Naive B cell (primary cell): ENCODE measurements around the gene SERPINE2. TPM values are rescaled to one million over a fixed set of nuclear protein-coding genes. Genes with fewer than 3 reads are reported as not detected.
A peak's percentile ranks its signal among the peaks of the same experiment; 100 is the strongest.

Experiments used
- ATAC-seq, 2 donors: fragments of 150-1000 bp; cut with Tn5 transposase; 2 replicates each; pipeline ENCODE4 v1.10.0; 2021; ENCODE audit warnings: low read depth in 2 of 2, mild to moderate bottlenecking in 2 of 2, moderate library complexity in 2 of 2
- DNase-seq: peaks from one replicate; pipeline ENCODE4 v3.0.0; 2022
- H3K27ac Mint-ChIP-seq, 6 donors: one replicate each; pipeline ENCODE4 v1.8.0; 2020 to 2022; ENCODE audit warnings: mild to moderate bottlenecking in 6 of 6, mixed read lengths in 6 of 6, moderate library complexity in 5 of 6, inconsistent platforms in 2 of 6
- H3K27me3 Mint-ChIP-seq, 3 donors: one replicate each; pipeline ENCODE4 v1.8.0; 2021 to 2022; ENCODE audit warnings: mixed read lengths in 3 of 3, mild to moderate bottlenecking in 1 of 3
- H3K36me3 Mint-ChIP-seq, 2 donors: one replicate each; pipeline ENCODE4 v1.8.0; 2020 to 2022; ENCODE audit warnings: mixed read lengths in 2 of 2, inconsistent platforms in 1 of 2, mild to moderate bottlenecking in 1 of 2
- H3K4me1 Mint-ChIP-seq, 3 donors: one replicate each; pipeline ENCODE4 v1.8.0; 2020 to 2022; ENCODE audit warnings: mixed read lengths in 3 of 3, inconsistent platforms in 1 of 3, mild to moderate bottlenecking in 1 of 3, moderate library complexity in 1 of 3
- H3K4me3 Mint-ChIP-seq, 8 donors: one replicate each; pipeline ENCODE4 v1.8.0; 2020 to 2022; ENCODE audit warnings: mild to moderate bottlenecking in 8 of 8, mixed read lengths in 8 of 8, moderate library complexity in 8 of 8, inconsistent platforms in 2 of 8
- H3K9me3 Mint-ChIP-seq, 7 donors: one replicate each; pipeline ENCODE4 v1.8.0; 2020 to 2022; ENCODE audit warnings: mixed read lengths in 7 of 7, mild to moderate bottlenecking in 5 of 7, inconsistent platforms in 2 of 7, moderate library complexity in 1 of 7
- polyA plus RNA-seq, 6 donors: library from polyadenylated mRNA; unstranded; fragments of 300-500 nt; fragmentation: Illumina TruSeq; gene quantifications; one replicate each; pipeline ENCODE4 v1.2.3, GENCODE V29; 2021; ENCODE audit warnings: low read depth in 6 of 6

Gene SERPINE2
- polyA plus RNA-seq, 6 donors from 2014 or later = 1.6 to 6.1 (median 3.4) TPM

DNA sequence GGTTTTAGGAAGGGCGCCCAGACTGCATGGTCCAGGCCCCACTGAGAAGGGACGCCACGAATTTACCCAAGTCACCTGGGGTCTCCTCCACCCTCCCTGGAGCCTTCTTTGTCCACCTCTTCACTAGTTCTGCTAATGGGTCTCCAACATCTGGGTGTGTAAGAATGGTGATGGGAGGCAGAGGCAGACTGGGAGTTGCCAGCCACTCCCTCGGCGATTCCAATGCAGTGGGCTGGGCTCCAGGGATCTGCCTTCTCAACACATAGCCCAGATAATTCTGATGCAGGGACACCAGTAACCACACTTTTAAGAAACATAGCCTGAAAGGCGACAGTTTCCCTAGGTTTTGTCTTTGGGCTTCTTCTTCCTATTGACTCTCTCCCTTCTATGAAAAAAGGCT is 42.7 kb downstream of the SERPINE2 start:
- DNase-seq = no peak

DNA sequence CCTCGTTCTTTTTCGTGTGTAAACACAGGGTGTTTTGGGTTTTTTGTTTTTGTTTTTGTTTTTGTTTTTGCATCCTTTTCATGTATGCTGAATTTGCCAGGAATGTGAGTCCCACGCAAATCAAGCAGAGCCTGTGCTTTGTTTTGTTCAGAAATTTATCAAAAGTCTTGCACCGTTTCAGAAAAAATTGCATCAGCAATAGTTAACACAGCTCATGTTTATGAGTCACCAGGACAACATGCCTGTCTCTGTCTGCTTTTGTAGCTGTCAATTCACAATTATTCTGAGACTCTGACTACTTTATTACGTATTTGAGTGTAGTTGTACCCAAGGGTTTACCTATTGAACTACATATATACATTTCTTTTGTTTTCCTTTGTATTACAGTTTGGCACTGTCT is 43.5 kb downstream of the SERPINE2 start:
- ATAC-seq (no peak), DNase-seq (no peak)
- Mint-ChIP-seq H3K4me3 (no peak overlapping the region), H3K4me1 (peaks cover 0 to 6% (median 0%) of the 10 kb centered on the region in 3 donors), H3K27ac (no peak overlapping the region), H3K27me3 (no peaks in the 10 kb centered on the region), H3K36me3 (no peaks in the 10 kb centered on the region), H3K9me3 (no peaks in the 10 kb centered on the region)

More for the DNA sequence above, 42.7 kb downstream of the SERPINE2 start:
- H3K4me3 Mint-ChIP-seq = no peak overlapping the region
- no peaks in the 10 kb centered on the region for H3K36me3 Mint-ChIP-seq
- peaks cover 0 to 6% (median 0%) of the 10 kb centered on the region in 3 donors for H3K4me1 Mint-ChIP-seq
- H3K27me3 Mint-ChIP-seq = no peaks in the 10 kb centered on the region
- H3K27ac Mint-ChIP-seq = no peak overlapping the region
- no peaks in the 10 kb centered on the region for H3K9me3 Mint-ChIP-seq
- no peak for ATAC-seq

DNA sequence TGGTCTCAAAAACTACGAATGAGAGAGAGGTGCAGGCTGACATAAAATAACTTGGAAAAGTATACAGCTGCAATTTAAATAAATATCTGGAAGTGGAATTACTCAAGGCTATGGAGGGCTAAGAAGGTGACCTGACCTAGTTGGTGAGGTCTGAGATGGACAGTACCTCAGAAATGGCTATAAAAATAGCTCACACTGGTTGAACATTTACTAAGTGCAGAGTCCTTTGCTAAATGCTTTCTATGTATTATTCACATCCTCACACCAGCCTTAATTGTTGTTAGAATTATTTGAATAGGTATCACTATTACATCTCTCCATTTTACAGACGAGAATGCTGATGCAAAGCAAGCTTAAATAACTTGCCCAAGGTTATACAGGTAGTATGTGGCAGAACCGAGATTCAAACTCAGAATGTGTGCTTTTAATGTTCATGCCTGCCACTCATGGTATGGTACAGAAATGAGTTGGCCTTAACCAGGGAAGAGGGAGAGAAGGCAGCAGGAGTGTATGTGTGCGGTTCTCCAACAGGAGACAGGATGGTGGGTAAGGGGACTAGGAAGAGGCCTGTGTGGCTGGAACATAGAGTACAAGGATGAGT is 44.4 kb downstream of the SERPINE2 start:
- Mint-ChIP-seq H3K27me3 (peaks cover 0 to 3% (median 0%) of the 10 kb centered on the region in 3 donors), H3K27ac (no peak overlapping the region), H3K9me3 (no peaks in the 10 kb centered on the region), H3K4me1 (peaks cover 0 to 6% (median 0%) of the 10 kb centered on the region in 3 donors), H3K36me3 (no peaks in the 10 kb centered on the region), H3K4me3 (no peak overlapping the region)
- ATAC-seq (no peak), DNase-seq (no peak)

DNA sequence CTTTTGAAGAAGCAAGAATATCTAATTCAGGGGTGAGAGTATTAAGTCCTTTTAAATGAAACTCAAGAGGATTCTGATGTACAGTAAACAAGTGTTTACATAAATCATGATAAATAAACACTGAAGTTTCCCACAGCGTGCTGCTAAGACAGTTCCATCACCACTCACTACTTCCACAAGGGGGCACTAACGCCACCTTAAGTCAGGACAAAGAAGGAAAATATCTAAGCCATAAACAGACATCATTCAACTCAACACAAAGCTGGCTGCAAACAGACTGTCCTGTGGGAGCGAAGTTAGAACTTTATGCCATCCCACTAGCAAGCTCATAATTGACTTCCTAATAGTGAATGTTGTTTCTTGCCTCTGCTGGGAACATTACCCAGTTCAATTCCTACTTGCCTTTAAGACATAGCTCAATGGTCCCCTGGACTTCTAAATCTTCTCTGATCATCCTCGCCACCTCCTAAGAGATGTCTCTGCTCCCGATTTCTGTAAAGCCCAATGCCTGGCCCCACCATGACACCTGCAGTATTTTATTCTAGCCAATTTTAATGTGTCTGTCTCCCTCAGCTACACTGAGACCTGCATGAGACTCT is 45.4 kb downstream of the SERPINE2 start:
- ATAC-seq = peak; percentile 50 to 63
- no peaks in the 10 kb centered on the region for H3K9me3 Mint-ChIP-seq
- H3K4me1 Mint-ChIP-seq = peaks cover 0 to 6% (median 0%) of the 10 kb centered on the region in 3 donors
- H3K27me3 Mint-ChIP-seq = peaks cover 0 to 7% (median 0%) of the 10 kb centered on the region in 3 donors
- peak overlapping the region in 1 of 6 donors; percentile 33 for H3K27ac Mint-ChIP-seq
- no peak overlapping the region for H3K4me3 Mint-ChIP-seq
- peak; percentile 45 for DNase-seq
- no peaks in the 10 kb centered on the region for H3K36me3 Mint-ChIP-seq

DNA sequence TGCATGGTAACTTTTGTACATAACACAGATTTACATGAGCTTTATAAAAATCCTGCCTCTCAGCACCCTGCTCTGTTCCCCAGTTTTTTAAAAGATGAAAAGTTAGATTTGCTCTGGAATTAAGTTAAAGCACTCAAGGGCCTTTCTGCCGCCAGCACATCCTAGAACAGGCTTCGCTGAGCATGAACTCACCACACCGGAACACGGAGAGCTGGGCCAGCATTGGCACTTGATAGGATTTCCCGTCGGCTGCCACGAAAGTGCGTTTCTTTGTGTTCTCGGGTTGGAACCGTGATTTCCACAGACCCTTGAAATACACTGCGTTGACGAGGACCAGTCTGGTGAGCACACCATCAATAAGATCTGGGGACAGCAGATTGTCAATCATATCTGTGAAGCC is 47.5 kb downstream of the SERPINE2 start:
- Mint-ChIP-seq H3K27me3 (peaks cover 0 to 7% (median 0%) of the 10 kb centered on the region in 3 donors), H3K4me3 (no peak overlapping the region), H3K36me3 (no peaks in the 10 kb centered on the region), H3K27ac (peak overlapping the region in 2 of 6 donors; percentile 31 to 34), H3K4me1 (peaks cover 0 to 6% (median 0%) of the 10 kb centered on the region in 3 donors), H3K9me3 (no peaks in the 10 kb centered on the region)
- no peak for DNase-seq
- no peak for ATAC-seq

DNA sequence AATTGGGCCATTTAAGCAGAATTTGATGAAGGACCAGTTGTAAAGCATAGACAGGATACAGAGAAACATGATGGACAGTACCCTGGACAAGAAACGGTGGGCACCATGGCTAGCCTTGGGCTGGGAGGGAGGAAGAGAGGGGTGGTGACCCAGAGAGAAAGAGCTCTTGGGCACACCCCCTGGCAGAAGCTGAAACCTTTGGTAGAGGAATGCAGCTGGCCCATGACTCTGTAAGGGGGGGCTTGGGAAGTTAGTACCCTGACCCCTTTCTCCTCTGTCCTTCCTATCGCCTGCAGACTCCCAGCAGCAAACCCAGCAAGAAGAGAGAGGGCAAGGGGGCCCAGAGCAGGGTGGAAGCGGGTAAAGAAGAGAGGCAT is 49.2 kb downstream of the SERPINE2 start:
- no peak overlapping the region for H3K27ac Mint-ChIP-seq
- peaks cover 0 to under 1% of the 10 kb centered on the region in 2 donors for H3K36me3 Mint-ChIP-seq
- H3K4me3 Mint-ChIP-seq = no peak overlapping the region
- H3K4me1 Mint-ChIP-seq = peaks cover 0 to 6% (median 0%) of the 10 kb centered on the region in 3 donors
- peaks cover 0 to 7% (median 0%) of the 10 kb centered on the region in 3 donors for H3K27me3 Mint-ChIP-seq
- H3K9me3 Mint-ChIP-seq = no peaks in the 10 kb centered on the region
- DNase-seq (no peak), ATAC-seq (no peak)

DNA sequence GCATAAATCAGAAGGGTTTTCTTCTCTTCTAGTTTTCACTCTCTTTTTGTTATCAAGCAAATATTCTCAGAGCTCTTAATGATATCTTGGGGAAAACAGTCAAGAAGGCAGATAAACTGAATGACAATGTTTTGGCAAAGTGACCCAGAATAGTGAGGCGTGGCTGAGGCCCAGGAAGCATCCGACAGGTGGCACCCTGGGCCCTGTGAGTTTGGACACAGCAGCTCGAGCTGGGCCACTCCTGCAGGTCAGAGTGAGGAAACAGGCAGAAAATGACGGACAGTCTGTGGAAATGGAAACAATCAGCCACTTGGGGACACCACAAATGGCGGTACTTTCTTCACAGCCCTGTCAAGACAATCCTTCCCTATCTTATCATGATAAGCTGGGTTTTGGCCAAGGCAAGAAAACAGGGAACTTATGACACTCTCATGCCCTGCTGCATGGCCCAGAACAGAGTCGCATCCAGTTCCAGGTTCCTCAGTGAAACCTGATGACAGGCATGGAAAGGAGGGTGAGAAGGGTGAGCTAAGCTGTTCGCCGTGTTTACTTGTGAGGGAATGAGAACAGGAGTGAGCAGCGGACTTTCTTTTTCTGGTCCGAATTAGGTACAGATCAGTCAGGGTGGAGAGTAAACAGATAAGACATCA is 49.8 kb downstream of the SERPINE2 start:
- no peak for ATAC-seq
- H3K4me3 Mint-ChIP-seq = no peak overlapping the region
- DNase-seq = no peak
- H3K4me1 Mint-ChIP-seq = peaks cover 0 to 6% (median 0%) of the 10 kb centered on the region in 3 donors
- H3K36me3 Mint-ChIP-seq = peaks cover 0 to 6% of the 10 kb centered on the region in 2 donors
- H3K9me3 Mint-ChIP-seq = no peaks in the 10 kb centered on the region
- H3K27ac Mint-ChIP-seq = peak overlapping the region in 1 of 6 donors; percentile 66
- peaks cover 0 to 7% (median 0%) of the 10 kb centered on the region in 3 donors for H3K27me3 Mint-ChIP-seq

DNA sequence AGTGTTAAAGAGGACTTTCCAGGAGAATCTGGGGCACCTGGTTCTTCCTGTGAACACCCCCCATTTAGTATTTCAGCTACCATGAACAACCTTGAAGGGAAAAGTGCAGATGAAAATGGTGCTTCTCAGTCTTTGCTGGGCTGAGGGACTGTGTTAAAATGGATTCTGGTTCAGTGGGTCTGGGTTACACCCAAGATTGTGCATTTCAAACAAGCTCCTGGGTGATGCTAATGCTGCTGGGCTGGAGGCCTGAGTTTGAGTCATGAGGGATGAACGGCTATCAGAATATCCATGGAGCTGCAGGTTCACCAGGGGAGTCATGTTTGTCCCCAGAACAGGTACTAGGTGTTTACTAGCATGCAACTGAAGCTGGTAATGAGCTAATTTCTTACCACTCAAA is 57.8 kb downstream of the SERPINE2 start:
- no peak for DNase-seq
- Mint-ChIP-seq H3K36me3 (peaks cover 0 to 7% of the 10 kb centered on the region in 2 donors), H3K27me3 (no peaks in the 10 kb centered on the region), H3K27ac (no peak overlapping the region), H3K9me3 (no peaks in the 10 kb centered on the region), H3K4me3 (no peak overlapping the region), H3K4me1 (no peaks in the 10 kb centered on the region)
- ATAC-seq = no peak

DNA sequence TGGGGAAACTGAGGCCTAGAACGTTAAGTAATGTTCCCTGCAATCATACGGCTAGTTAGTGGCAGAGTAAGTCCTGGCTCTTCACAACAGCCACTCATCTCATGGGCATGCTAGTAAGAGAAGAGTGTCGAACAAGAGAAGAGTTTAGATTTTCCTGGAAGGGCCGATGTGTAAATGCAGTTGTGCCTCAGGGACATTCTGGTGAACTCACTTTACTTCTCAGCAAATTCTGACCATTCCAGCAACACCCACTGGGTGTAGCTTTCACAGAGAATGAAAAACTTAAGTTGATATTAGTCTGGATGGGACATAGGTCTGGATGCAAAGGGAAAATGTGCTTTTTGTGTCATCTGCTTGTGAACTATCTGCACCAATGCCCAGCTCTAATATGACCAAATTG is 58.3 kb downstream of the SERPINE2 start:
- Mint-ChIP-seq H3K36me3 (peaks cover 0 to 7% of the 10 kb centered on the region in 2 donors), H3K27ac (no peak overlapping the region), H3K4me3 (no peak overlapping the region), H3K27me3 (no peaks in the 10 kb centered on the region), H3K4me1 (no peaks in the 10 kb centered on the region), H3K9me3 (no peaks in the 10 kb centered on the region)
- ATAC-seq = no peak
- DNase-seq = no peak

DNA sequence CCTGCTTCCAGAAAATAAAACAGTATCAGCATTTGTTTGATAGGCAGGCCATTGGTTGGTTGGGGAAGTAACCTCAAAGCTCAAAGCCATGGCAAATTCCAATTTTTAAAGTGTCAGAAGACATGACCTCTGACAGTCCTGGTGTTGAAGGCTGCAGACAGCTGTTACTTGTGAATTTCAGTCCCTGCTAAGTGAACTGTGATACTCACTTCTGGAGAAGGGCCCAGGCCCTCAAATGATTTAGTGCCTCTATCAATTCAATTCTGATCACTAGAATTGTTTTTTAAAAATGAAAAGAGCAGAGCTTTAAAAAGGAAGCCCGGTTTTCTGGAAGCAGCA is 58.7 kb downstream of the SERPINE2 start:
- Mint-ChIP-seq H3K36me3 (peaks cover 0 to 7% of the 10 kb centered on the region in 2 donors), H3K4me1 (no peaks in the 10 kb centered on the region), H3K27me3 (no peaks in the 10 kb centered on the region), H3K27ac (no peak overlapping the region), H3K9me3 (no peaks in the 10 kb centered on the region), H3K4me3 (no peak overlapping the region)
- ATAC-seq = no peak
- no peak for DNase-seq

DNA sequence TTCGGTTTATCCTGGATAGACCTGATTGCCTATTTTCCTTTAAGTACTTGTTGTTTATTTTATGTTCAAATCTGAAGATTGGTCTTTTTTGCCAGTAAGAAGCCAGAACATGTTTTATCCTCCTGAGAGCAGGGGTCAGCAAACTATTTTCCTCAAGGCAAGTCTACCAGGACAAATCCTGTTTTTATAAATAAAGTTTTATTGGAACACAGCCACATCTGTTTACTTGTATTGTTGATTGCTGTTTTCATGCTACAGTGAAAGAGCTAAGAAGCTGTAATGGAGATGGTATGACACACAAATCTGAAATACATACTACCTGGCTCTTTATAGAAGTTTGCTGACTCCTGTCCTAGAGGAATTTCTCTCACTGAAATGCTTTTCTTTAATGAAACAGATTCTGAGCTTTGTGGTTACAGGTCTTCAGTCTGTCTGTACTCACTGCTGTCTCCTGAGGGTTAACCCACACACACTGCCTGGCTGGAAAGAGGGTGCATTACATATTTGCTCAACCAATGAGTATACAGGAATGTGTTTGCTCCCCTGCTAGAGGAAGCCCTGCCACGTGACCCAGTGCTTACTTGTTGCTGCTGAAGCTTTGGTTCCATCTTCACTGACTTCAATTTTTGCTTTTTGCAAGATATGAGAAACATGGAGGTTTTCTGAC is 59.2 kb downstream of the SERPINE2 start:
- H3K36me3 Mint-ChIP-seq = peaks cover 0 to 7% of the 10 kb centered on the region in 2 donors
- H3K4me3 Mint-ChIP-seq = no peak overlapping the region
- no peaks in the 10 kb centered on the region for H3K9me3 Mint-ChIP-seq
- no peaks in the 10 kb centered on the region for H3K27me3 Mint-ChIP-seq
- H3K27ac Mint-ChIP-seq = no peak overlapping the region
- no peak for DNase-seq
- no peaks in the 10 kb centered on the region for H3K4me1 Mint-ChIP-seq
- no peak for ATAC-seq

DNA sequence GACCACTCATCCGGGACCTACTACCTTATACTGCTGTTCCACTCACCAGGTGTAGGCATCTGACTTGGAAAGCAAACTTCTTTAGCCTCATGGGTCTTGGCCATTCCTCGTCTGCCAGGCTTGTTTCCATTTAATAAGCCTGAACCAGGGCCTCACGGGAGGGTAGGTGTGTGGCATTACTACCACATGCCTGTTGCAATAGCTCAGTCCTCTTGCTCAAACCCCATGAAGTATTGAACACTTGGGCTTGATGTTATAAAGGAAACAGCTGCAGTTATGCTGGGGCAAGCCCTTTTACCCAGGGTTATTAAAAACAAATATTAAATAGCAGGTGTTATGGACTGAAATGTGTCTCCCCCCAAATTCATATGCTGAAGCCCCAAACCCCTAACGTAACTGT is 60.6 kb downstream of the SERPINE2 start:
- no peak overlapping the region for H3K4me3 Mint-ChIP-seq
- no peaks in the 10 kb centered on the region for H3K27me3 Mint-ChIP-seq
- no peak for DNase-seq
- H3K27ac Mint-ChIP-seq = peak overlapping the region in 1 of 6 donors; percentile 51
- H3K9me3 Mint-ChIP-seq = no peaks in the 10 kb centered on the region
- H3K4me1 Mint-ChIP-seq = no peaks in the 10 kb centered on the region
- ATAC-seq = no peak
- no peaks in the 10 kb centered on the region for H3K36me3 Mint-ChIP-seq

DNA sequence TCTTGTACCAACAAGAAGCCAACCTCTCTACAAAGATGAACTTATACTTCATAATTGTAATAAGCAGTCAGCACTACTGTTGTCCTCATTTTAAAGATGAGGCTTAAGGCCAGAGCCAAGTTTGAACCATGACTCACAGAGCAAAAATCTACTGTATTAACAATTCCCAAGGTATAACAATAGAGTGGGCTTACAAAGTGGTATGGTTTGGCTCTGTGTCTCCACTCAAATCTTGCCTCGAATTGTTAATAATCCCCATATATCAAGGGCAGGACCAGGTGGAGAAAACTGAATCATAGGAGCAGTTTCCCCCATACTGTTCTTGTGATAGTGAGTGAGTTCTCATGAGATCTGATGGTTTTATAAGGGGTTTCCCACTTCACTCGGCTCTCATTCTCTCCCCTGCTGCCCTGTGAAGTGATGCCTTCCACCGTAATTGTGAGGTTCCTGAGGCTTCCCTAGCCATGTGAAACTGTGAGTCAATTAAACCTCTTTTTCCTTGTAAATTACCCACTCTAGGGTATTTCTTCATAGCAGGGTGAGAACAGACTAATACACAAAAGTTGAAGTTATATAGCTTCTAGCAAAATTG is 62.4 kb downstream of the SERPINE2 start:
- DNase-seq (no peak), ATAC-seq (no peak)
- no peaks in the 10 kb centered on the region for H3K27me3 Mint-ChIP-seq
- H3K36me3 Mint-ChIP-seq = no peaks in the 10 kb centered on the region
- H3K4me1 Mint-ChIP-seq = no peaks in the 10 kb centered on the region
- H3K27ac Mint-ChIP-seq = no peak overlapping the region
- no peak overlapping the region for H3K4me3 Mint-ChIP-seq
- no peaks in the 10 kb centered on the region for H3K9me3 Mint-ChIP-seq
